NB4 (cell line): ENCODE measurements around the gene DMP1.

ENCODE experiments used
- DNase-seq: peaks from one replicate; pipeline ENCODE4 v3.0.0; 2010; ENCODE audit warnings: low read depth
- H3K4me3 ChIP-seq: one replicate; pipeline ENCODE4 v1.5.1; 2011; ENCODE audit warnings: mild to moderate bottlenecking, low read depth, low read length, moderate library complexity
- MYC ChIP-seq: IDR thresholded peaks from 2 replicates; pipeline ENCODE4 v1.6.1; 2011; ENCODE audit warnings: low read depth, low read length
- POLR2A ChIP-seq: IDR thresholded peaks from 2 replicates; pipeline ENCODE4 v1.6.1; 2011; ENCODE audit warnings: mild to moderate bottlenecking; ENCODE audit not compliant: insufficient read length; ENCODE audit errors: extremely low read depth
- TF ChIP-seq, protein P1 (sequence below): IDR thresholded peaks from one replicate; pipeline ENCODE4 v1.5.1; 2012; ENCODE audit warnings: low read depth, low read length
- TF ChIP-seq, protein P2 (sequence below): IDR thresholded peaks from 2 replicates; pipeline ENCODE4 v1.6.1; 2011; ENCODE audit warnings: low read depth, low read length

DMP1 gene, protein sequence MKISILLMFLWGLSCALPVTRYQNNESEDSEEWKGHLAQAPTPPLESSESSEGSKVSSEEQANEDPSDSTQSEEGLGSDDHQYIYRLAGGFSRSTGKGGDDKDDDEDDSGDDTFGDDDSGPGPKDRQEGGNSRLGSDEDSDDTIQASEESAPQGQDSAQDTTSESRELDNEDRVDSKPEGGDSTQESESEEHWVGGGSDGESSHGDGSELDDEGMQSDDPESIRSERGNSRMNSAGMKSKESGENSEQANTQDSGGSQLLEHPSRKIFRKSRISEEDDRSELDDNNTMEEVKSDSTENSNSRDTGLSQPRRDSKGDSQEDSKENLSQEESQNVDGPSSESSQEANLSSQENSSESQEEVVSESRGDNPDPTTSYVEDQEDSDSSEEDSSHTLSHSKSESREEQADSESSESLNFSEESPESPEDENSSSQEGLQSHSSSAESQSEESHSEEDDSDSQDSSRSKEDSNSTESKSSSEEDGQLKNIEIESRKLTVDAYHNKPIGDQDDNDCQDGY

DNA sequence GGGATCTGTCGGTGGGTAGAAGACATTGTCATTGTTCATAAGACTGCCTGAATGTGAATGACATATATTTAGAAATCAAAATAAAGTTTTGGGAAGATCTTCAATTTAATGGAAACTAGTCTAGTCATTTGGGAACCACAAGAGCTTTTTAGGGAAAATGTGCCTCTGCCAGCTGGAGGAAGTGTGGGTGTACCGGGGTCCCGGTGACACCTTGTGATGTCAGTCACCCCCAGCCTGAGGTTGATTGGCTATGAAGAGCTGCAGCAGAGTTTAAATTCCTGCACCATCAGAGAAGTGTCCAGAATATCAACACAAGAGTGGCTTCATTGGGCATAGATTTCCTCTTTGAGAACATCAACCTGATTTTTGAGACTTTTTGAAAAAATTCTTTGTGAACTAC is at the start of gene DMP1:
Gene DMP1 (plus strand): TSS at position 301 of the 400 bp plus-strand sequence. CDS start 6,213 bp downstream, outside the sequence.
- no peak for DNase-seq
- no peak within 1 kb of the TSS for H3K4me3 ChIP-seq
- TF ChIP-seq, protein P1, sequence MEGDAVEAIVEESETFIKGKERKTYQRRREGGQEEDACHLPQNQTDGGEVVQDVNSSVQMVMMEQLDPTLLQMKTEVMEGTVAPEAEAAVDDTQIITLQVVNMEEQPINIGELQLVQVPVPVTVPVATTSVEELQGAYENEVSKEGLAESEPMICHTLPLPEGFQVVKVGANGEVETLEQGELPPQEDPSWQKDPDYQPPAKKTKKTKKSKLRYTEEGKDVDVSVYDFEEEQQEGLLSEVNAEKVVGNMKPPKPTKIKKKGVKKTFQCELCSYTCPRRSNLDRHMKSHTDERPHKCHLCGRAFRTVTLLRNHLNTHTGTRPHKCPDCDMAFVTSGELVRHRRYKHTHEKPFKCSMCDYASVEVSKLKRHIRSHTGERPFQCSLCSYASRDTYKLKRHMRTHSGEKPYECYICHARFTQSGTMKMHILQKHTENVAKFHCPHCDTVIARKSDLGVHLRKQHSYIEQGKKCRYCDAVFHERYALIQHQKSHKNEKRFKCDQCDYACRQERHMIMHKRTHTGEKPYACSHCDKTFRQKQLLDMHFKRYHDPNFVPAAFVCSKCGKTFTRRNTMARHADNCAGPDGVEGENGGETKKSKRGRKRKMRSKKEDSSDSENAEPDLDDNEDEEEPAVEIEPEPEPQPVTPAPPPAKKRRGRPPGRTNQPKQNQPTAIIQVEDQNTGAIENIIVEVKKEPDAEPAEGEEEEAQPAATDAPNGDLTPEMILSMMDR: no peak
- TF ChIP-seq POLR2A (no peak), MYC (no peak)
- TF ChIP-seq, protein P2, sequence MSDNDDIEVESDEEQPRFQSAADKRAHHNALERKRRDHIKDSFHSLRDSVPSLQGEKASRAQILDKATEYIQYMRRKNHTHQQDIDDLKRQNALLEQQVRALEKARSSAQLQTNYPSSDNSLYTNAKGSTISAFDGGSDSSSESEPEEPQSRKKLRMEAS: no peak

DNA sequence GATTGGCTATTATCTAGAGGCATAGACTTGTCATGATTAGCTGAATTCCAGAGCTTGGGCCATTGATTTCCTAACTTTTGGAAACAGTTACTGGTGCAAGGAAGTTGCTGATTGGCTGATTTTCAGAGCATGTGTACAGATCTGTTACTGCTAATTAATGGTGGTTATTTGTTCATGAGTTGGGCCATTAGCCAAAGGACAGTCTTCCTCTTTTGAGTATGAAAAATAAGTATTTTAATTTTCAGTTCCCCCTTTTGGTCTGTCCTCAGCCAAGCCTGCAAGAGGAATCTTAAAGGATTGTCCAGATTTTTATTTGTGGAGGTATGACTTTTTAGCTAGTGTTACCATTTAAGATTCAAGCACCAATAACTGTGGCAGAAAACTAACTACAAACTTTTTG is 48.7 kb upstream of the DMP1 start:
- no peak overlapping the region for H3K4me3 ChIP-seq
- TF ChIP-seq, protein P2: no peak
- no peak for DNase-seq

DNA sequence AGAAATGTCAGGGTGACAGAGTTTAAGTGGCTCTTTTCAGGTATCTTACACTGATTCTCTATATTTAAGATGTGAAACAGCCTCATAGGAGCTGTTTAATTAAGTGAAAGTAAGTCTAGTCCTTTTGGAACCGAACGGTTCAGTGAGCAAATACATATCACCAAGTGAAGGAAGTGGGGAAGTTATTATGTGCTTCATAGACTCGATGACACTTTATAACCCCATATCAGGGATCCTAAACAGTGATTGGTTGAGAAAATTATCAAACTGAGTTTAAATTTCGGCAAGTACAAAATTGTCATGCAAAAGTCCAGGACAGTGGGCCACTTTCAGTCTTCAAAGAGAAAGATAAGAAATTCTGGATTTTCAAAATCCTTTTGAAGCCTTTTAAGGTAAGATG is 41.9 kb upstream of the DMP1 start, which contains the start of gene DSPP:
Gene DSPP (plus strand): TSS at position 301 of the 400 bp plus-strand sequence. CDS start 2,380 bp downstream, outside the sequence.
- TF ChIP-seq POLR2A (no peak), MYC (no peak)
- TF ChIP-seq, protein P1: no peak
- TF ChIP-seq, protein P2: no peak
- H3K4me3 ChIP-seq: no peak within 1 kb of the TSS
- no peak for DNase-seq

DNA sequence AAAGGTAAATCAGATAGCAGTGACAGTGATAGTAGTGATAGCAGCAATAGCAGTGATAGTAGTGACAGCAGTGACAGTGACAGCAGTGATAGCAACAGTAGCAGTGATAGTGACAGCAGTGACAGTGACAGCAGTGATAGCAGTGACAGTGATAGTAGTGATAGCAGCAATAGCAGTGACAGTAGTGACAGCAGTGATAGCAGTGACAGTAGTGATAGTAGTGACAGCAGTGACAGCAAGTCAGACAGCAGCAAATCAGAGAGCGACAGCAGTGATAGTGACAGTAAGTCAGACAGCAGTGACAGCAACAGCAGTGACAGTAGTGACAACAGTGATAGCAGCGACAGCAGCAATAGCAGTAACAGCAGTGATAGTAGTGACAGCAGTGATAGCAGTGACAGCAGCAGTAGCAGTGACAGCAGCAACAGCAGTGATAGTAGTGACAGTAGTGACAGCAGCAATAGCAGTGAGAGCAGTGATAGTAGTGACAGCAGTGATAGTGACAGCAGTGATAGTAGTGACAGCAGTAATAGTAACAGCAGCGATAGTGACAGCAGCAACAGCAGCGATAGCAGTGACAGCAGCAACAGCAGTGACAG is 35.7 kb upstream of the DMP1 start:
- no peak overlapping the region for H3K4me3 ChIP-seq
- no peak for DNase-seq
- TF ChIP-seq, protein P2: no peak
- TF ChIP-seq, protein P1: no peak
- TF ChIP-seq MYC (no peak), POLR2A (no peak)

DNA sequence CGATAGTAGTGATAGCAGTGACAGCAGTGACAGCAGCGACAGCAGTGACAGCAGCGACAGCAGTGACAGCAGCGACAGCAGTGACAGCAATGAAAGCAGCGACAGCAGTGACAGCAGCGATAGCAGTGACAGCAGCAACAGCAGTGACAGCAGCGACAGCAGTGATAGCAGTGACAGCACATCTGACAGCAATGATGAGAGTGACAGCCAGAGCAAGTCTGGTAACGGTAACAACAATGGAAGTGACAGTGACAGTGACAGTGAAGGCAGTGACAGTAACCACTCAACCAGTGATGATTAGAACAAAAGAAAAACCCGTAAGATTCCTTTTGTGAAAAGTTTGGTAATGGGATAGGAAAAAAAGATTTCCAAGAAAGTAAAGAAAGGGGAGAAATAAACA is 33.8 kb upstream of the DMP1 start:
- no peak overlapping the region for H3K4me3 ChIP-seq
- TF ChIP-seq, protein P2: no peak
- TF ChIP-seq POLR2A (no peak), MYC (no peak)
- TF ChIP-seq, protein P1: no peak
- DNase-seq: no peak

DNA sequence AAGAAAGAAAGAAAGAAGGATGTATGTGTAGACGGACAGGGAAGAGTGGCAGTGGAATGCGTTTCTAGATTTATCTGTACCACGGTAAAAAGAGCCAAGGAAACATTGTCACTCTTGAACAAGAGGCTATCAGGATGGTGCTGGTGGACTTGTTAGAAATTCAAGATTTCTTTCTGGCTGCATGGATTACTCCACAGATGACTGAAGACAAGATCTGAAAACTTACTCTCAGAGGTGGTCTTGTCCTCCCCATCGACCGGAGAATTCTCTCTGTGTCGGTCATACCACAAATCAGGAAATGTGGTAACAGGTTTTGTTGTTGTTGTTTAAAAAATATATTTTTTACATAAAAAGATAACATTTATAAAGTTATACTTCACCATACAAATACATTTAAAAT is 30.0 kb upstream of the DMP1 start:
- DNase-seq: no peak
- H3K4me3 ChIP-seq: no peak overlapping the region
- TF ChIP-seq POLR2A (no peak), MYC (no peak)
- TF ChIP-seq, protein P2: no peak
- TF ChIP-seq, protein P1: no peak
